A204.1 (cell line): ENCODE data around the gene APOC3.

Source experiments
- FAIRE-seq: peaks from 2 replicates; lab custom pipeline; 2012; peaks lifted over from hg19 to GRCh38; lab: Jason Lieb, UNC

Gene APOC3

GRCh38 chr11:116807601-116808261, 22.0 kb upstream of the APOC3 start:
- FAIRE-seq = no peak

GRCh38 chr11:116808262-116809175, 21.2 kb upstream of the APOC3 start:
- no peak for FAIRE-seq

DNA sequence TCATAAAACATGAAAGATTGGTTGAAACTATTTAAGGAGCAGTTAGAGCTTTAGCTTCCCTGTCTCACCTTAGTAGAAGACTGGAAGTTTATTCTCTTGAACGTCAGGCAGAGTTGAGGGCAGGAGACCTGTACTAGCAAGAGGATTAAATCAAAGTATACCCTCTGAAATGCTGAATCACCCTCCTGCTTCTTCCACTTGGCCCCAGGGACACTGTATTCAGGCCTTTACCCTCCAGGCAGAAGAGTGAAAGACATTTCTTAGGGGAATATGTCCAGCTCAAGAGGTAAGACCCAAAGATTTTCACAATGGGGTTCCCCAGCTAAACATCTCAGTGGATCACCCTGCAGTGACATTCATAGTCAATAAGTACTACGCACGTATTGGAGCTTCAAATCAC, 18.5 kb upstream of the APOC3 start:
- FAIRE-seq = no peak

GRCh38 chr11:116812109-116812508, 17.6 kb upstream of the APOC3 start:
- peak; percentile 99 for FAIRE-seq

GRCh38 chr11:116813170-116813569, 16.5 kb upstream of the APOC3 start:
- no peak for FAIRE-seq

- no peak for FAIRE-seq
Observed at GRCh38 chr11:116813781-116814471, 15.8 kb upstream of the APOC3 start.

DNA sequence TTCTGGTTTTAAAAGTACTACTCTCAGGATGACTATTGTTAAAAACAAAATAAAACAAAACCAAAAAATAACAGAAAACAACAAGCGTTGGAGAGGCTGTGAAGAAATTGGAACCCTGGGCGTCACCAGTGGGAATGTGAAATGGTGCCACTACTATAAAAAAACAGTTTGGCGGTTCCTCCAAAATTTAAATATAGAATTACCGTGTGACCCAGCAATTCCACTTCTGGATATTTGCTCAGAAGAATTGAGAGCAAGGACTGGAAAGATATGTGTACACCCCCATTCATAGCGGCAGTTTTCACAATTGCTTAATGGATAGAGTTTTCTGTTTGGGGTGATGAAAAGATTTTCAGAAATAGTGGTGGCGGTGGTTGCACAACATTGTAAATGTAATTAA, 15.2 kb upstream of the APOC3 start:
- no peak for FAIRE-seq

DNA sequence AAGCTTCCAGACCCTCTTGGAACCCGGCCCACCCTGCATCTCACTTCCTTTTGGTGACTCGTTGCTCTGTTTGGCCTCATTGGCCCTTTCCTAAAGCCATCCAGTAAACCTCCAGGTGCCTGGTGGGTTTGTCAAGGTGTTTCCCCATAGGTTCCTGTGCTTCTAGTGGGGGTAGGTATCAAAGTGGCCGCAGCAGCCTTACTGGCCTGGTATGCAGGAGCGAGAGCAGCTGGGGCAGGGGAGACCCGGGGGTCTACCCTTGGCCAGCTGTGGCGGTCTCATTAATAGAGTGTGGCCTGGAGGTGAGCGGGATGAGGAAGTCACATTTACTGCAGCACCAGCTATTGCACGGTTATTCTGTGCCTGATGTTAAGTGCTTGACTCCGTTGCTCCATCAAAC, 10.7 kb upstream of the APOC3 start:
- no peak for FAIRE-seq

DNA sequence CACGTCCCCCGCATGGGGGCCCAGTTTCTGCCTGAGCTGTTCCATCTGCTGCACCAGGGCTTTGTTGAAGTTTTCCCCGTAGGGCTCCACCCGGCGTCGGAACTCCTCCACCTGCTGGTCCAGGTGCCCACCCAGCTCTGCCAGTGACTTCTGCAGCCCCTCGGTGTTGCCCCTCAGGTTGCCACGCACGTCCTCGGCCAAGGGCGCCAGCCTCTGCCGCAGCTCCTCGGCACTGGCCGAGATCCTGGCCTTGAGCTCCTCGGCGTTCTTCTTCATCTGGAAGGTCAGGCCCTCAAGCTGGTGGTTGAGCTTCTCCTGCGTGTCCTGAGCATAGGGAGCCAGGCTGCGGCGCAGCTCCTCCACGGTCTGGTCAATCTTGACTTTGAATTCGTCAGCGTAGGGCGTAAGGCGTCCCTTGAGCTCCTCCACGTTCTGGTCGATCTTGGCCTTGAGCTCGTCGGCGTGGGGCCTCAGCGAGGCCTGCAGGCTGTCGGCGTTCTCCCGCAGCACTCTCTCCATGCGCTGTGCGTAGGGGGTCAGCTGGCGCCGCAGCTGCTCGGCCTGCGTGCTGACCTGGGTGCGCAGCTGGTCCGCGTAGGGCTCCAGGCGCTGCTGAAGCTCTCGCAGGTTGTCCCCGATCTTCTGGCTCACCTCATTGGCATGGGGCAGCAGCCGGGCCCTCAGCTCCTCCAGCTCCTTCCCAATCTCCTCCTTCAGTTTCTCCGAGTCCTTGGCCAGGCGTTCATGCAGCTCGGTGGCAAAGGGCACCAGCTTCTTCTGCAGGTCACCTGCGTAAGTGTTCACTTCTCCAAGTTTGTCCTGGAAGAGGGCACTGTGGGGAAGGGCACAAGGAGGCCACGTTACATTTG, 8.4 kb upstream of the APOC3 start:
- FAIRE-seq = no peak

GRCh38 chr11:116822575-116822974, 7.1 kb upstream of the APOC3 start:
- FAIRE-seq = no peak

GRCh38 chr11:116823031-116823843, 6.5 kb upstream of the APOC3 start, which contains the start of gene APOA4:
Gene APOA4 (minus strand): TSS chr11:116823304. CDS start chr11:116823191, 113 bp downstream.
- no peak for FAIRE-seq

- no peak for FAIRE-seq
Observed at GRCh38 chr11:116825434-116825833, 4.3 kb upstream of the APOC3 start.

- FAIRE-seq = no peak
Observed at GRCh38 chr11:116825854-116826750, 3.6 kb upstream of the APOC3 start.

GRCh38 chr11:116826751-116827431, 2.8 kb upstream of the APOC3 start:
- FAIRE-seq = no peak

- FAIRE-seq = no peak
Observed at GRCh38 chr11:116827461-116827860, 2.2 kb upstream of the APOC3 start.

- no peak for FAIRE-seq
Observed at GRCh38 chr11:116828632-116829524, 829 bp upstream of the APOC3 start.

DNA sequence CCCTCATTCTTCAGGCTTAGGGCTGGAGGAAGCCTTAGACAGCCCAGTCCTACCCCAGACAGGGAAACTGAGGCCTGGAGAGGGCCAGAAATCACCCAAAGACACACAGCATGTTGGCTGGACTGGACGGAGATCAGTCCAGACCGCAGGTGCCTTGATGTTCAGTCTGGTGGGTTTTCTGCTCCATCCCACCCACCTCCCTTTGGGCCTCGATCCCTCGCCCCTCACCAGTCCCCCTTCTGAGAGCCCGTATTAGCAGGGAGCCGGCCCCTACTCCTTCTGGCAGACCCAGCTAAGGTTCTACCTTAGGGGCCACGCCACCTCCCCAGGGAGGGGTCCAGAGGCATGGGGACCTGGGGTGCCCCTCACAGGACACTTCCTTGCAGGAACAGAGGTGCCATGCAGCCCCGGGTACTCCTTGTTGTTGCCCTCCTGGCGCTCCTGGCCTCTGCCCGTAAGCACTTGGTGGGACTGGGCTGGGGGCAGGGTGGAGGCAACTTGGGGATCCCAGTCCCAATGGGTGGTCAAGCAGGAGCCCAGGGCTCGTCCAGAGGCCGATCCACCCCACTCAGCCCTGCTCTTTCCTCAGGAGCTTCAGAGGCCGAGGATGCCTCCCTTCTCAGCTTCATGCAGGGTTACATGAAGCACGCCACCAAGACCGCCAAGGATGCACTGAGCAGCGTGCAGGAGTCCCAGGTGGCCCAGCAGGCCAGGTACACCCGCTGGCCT, 641 bp downstream of the APOC3 start:
- no peak for FAIRE-seq
